GM21825 (cell line): ENCODE results near the gene ALOX12.

ENCODE experiments used
- ATAC-seq: cut with Tn5 transposase; IDR thresholded peaks from one replicate; pipeline ENCODE4 v1.9.1; 2021; ENCODE audit warnings: mild to moderate bottlenecking, moderate library complexity; ENCODE audit not compliant: unreplicated experiment

The ALOX12 gene

GRCh38 chr17:7002288-7003047 lies 6.6 kb downstream of the ALOX12 start:
- no peak for ATAC-seq

DNA sequence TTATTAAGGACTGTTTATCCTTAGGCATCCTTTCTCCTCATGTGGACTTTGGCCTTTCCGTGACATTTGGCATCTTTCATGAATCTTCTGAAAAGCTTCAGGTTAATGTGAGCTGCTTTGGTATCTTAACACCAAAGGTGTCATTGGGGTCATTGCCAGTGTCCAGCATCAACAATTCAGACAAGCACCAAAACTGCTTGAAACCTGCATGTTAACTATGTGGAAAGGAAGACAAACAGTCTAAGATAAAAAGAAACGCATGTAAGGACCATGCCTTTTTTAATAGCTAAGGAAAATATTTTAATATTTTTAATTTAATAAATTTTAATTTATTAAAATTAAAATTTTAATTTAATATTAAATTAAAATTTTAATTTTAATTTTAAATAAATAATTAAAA lies 7.9 kb downstream of the ALOX12 start:
- ATAC-seq: no peak

- no peak for ATAC-seq
These were observed 8.8 kb downstream of the ALOX12 start for GRCh38 chr17:7004398-7005253.

DNA sequence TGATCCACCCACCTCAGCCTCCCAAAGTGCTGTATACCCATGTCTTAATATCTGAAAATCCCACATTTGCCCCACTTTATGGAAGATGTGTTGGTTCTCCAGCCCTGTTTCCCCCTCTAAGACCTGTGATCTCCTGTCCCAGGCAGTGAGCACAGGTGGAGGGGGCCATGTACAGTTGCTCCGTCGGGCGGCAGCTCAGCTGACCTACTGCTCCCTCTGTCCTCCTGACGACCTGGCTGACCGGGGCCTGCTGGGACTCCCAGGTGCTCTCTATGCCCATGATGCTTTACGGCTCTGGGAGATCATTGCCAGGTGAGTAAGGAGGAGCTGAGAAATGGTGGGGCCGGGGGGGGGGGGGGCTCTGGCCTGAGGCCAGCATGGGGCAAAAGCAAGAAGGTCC lies 9.9 kb downstream of the ALOX12 start:
- no peak for ATAC-seq

DNA sequence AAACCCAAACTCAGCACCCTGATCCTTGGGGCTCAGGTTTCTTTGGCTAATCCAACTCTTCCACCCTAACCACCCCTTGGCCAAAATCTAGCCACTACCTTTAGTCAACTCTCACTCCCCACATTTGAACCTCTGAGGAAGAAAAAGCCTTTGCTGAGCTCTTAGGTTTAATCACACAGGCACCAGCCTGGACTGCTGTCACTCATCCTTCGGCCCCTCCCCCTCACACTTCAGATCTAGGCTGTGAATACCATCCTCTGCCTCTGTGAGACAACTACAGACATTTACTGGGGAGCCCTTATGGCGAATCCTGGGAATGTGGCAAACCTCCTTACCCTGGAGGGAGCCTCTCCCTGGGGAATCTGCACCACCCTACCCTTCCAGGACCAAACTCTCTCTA lies 11.3 kb downstream of the ALOX12 start:
- ATAC-seq: no peak

- no peak for ATAC-seq
These were observed 14.7 kb downstream of the ALOX12 start for GRCh38 chr17:7010523-7010922.

DNA sequence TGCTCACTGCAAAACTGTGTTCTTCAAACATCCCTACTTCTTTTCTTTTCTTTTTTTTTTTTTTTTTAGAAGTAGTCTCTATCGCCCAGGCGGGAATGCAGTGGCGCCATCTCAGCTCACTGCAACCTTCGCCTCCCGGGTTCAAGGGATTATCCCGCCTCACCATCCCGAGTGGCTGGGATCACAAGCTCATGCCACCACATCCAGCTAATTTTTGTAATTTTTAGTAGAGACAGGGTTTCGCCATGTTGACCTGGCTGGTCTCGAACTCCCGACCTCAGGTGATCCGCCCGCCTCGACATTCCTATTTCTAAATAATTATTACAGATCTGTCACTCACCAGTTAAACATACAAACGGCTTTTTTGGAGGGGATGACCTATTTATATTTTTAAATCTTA lies 15.6 kb downstream of the ALOX12 start:
- no peak for ATAC-seq

GRCh38 chr17:7011942-7012254 lies 16.0 kb downstream of the ALOX12 start:
- ATAC-seq: no peak

GRCh38 chr17:7014261-7014994 lies 18.6 kb downstream of the ALOX12 start:
- ATAC-seq: peak; percentile 78

DNA sequence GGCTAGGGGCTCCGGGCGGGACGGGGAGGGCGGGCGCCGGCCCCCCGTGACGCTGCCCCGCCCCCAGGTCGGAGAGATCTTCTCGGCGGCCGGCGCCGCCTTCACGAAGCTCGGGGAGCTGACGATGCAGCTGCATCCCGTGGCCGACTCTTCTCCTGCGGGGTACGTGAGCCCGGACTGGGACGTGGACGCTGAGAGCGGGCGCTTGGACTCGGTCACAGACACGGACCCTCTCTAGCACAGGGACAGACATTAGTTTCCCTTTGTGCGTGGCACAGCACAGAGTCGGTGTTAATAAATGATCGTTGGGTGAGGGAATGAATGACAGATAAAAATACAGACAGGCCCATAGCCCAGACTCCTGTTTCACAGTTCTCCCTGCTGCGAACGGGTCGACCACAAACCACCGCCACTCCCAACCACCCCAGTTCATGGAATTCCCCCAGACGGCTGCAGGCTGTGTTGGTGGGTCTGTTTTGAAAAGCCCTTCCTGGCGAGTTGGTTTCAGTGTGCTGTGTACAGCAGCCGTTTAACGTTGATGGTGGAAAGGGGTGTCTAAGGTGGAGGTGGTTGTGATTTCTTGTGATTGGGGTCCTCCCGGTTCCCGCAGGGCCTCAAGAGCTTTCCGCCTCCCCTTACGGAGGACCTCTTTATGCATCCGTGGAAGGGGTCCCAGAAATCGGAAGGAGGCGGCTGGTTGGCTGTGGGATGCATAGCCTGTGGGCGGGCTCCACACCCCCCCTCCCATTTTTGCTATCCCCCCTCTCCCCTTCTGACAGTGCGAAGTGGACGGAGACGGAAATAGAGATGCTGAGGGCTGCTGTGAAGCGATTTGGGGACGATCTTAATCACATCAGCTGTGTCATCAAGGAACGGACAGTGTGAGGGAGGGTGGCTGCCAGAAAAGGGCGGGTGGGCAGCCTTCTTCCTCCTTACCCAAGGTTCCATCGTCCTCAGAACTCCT lies 19.4 kb downstream of the ALOX12 start:
- peak; percentile 14 for ATAC-seq

- no peak for ATAC-seq
These were observed 20.6 kb downstream of the ALOX12 start for GRCh38 chr17:7016418-7016817.

DNA sequence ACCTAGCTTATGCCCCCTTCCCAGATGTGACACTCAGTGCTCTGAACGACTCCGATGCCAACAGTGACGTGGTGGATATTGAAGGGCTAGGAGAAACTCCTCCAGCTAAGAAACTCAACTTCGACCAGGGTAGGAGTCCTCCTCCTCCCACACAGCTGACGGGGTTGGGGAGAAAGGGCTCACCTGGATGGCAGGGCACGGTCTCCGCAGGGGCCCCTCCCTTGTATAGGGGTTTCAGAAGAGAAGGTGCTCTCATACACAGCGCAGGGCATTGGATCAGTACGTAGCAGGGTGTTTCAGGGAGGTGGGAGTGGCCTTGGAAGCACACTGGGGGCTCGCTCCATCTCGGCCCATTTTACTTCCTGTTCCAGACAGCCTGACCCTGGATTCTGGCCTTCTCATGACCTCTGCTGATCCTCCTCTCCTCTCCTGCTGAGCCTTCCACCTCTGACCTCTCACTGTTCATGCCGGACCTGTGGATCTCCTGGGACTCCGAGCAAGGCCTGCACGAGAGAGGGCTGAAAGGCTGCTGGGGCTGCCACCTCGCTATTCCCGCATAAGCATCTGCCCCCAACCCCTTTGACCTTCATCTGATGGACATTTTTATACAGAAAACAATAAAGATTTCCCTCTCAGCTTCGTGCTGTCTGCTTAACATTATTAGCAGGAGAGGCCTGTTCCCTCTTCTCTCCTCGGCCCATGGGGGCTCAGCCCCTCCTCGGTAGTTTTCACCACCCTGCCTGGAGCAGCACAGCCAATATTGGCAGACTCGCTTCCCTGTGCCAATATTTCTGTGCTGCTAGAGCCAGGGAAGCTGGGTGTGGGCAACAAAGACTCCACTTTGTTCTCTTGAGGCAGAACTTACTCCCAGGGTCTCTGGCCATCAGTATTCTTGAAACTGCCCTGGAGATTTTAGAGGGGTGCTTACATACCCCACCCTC lies 21.3 kb downstream of the ALOX12 start:
- no peak for ATAC-seq

GRCh38 chr17:7017827-7018200 lies 22.0 kb downstream of the ALOX12 start:
- ATAC-seq: no peak

GRCh38 chr17:7018331-7018964 lies 22.6 kb downstream of the ALOX12 start:
- no peak for ATAC-seq

GRCh38 chr17:7019367-7019766 lies 23.5 kb downstream of the ALOX12 start:
- ATAC-seq: no peak

DNA sequence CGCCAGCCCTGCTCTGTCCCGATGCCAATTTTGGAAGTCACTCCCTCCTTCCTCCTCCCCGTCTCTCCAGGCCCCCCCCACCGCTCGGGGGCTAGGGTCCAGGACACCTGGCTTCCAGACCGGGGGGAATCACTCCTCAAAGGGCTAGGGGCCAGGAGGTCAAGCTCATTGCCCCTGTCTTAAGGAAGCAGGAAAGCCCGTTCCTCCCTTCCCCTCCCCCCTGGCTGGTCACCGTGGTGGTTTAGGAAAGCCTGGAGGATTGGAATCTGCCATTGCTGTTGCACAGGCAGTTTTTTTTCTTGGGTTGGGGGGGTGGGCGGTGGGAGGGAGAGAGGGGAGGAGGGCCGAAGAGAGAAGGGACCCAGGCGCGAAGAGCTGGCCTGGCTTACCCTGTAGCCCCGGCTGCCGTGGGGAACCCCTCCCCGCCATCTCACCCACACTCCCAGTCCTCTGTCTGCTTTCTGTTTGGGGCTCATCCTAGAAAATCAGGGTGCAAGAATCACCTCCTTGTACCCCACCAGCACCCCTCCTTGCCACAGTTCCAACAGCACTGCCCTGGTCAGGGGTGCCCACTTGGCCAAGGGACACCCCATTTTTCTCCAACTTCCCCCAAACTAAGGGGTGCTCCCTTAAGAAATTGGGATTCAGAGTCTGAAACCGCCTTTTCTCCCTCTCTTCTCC lies 24.1 kb downstream of the ALOX12 start:
- no peak for ATAC-seq

- no peak for ATAC-seq
These were observed 25.2 kb downstream of the ALOX12 start for GRCh38 chr17:7020894-7021664.
